HG02588 (cell line): ENCODE data around the gene NGEF.
"Not testable (repeated sequence)": the region's sequence is repeated elsewhere in the genome, so short reads cannot be mapped to it uniquely, and the experiment has no call there.

Experiments
- ATAC-seq: cut with Tn5 transposase; IDR thresholded peaks from one replicate; pipeline ENCODE4 v1.9.1; 2021; ENCODE audit warnings: mild to moderate bottlenecking, moderate library complexity; ENCODE audit not compliant: unreplicated experiment

NGEF gene

GRCh38 chr2:233023761-233024410 lies 10.8 kb upstream of the NGEF start:
- no peak for ATAC-seq

GRCh38 chr2:233023007-233023760 lies 10.1 kb upstream of the NGEF start:
- no peak for ATAC-seq

- no peak for ATAC-seq
These were observed 9.5 kb upstream of the NGEF start for GRCh38 chr2:233022561-233022960.

GRCh38 chr2:233021771-233022170 lies 8.7 kb upstream of the NGEF start:
- ATAC-seq, result no peak

GRCh38 chr2:233020454-233020853 lies 7.4 kb upstream of the NGEF start:
- ATAC-seq, result no peak

GRCh38 chr2:233019610-233020009 lies 6.6 kb upstream of the NGEF start:
- not testable (repeated sequence) for ATAC-seq

GRCh38 chr2:233017947-233018346 lies 4.9 kb upstream of the NGEF start:
- ATAC-seq, result no peak

- no peak for ATAC-seq
These were observed 2.1 kb upstream of the NGEF start for GRCh38 chr2:233015019-233015645.

GRCh38 chr2:233013650-233014049 lies 594 bp upstream of the NGEF start:
- no peak for ATAC-seq

- no peak for ATAC-seq
These were observed 620 bp downstream of the NGEF start for GRCh38 chr2:233012301-233012971.

GRCh38 chr2:233011702-233012131 lies 1.3 kb downstream of the NGEF start:
- ATAC-seq, result no peak

- ATAC-seq, result no peak
These were observed 1.8 kb downstream of the NGEF start for GRCh38 chr2:233011268-233011650.

GRCh38 chr2:233010569-233011267 lies 2.3 kb downstream of the NGEF start:
- ATAC-seq, result no peak

- no peak for ATAC-seq
These were observed 3.4 kb downstream of the NGEF start for GRCh38 chr2:233009661-233010060.

- no peak for ATAC-seq
These were observed 5.3 kb downstream of the NGEF start for GRCh38 chr2:233007739-233008138.

GRCh38 chr2:233007270-233007669 lies 5.8 kb downstream of the NGEF start:
- no peak for ATAC-seq

- ATAC-seq, result no peak
These were observed 6.4 kb downstream of the NGEF start for GRCh38 chr2:233006648-233007047.

GRCh38 chr2:233005096-233005495 lies 8.0 kb downstream of the NGEF start:
- ATAC-seq, result no peak

- no peak for ATAC-seq
These were observed 9.1 kb downstream of the NGEF start for GRCh38 chr2:233003658-233004555.
